Measurements from ENCODE around the gene CREBZF. TPM values are rescaled to one million over a fixed set of nuclear protein-coding genes. Genes with fewer than 3 reads are reported as not detected.

The CREBZF gene
- polyA plus RNA-seq, 1 experiment = 15.4 TPM

DNA sequence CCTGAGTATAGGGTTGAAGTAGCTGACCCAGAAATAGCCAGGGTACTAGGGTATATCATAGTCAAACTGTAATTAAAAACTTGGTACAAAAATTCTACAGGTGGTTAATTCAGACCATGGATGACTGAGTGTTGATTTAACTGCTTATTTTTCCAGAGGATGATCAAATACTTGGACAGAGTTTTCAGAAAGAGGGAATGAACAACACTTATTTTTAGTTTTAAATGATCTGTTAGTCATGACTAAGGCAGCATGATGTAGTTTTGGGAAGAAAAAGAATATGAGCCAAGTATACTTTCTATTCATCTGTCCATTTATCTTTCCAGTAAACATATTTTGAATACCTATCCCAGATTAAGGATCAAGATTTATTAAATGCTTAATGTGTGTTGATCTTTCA, 40.9 kb upstream of the CREBZF start:
- Histone ChIP-seq H3K27me3 (ENCODE audit: control insufficient read depth, insufficient read depth, low read length) (no peaks in the 10 kb centered on the region), H3K4me3 (ENCODE audit: low read depth, low read length) (no peak overlapping the region), H3K36me3 (ENCODE audit: control insufficient read depth, insufficient read depth, low read length) (peaks cover 2% of the 10 kb centered on the region; the same call in 1 of the 2 replicates)
- DNase-seq (ENCODE audit: low read depth) = peak; percentile 39
- no peak for TF ChIP-seq CTCF (IDR thresholded peaks at IDR 0.05; ENCODE audit: insufficient read depth, low read depth, low read length)
- ChIA-PET POLR2A (no interaction called here), CTCF (interaction anchor here (1.2 kb wide), 1 partner anchor 149 kb away, joined by 3 read pairs; no protein-coding TSS in a partner anchor)

DNA sequence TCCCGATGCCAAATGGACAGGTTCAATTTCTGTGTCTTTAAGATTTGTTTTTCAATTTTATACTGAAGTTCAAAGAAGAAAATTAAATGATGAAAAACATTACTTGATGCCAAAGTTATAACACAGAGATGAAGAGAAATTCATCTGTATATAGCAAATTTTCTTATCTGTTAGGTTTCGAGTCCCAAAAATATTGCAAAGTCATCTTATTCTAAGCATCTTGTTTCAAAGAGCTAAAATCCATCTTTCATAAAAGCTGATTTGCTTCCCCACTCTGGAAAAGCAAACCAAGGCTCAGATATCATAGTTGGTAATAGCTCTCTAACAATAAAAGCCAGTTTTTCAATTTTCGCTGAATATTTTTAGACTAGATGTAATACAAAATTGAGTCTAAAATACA, 40.0 kb upstream of the CREBZF start:
- TF ChIP-seq CTCF (IDR thresholded peaks at IDR 0.05; ENCODE audit: insufficient read depth, low read depth, low read length) = no peak
- no peak overlapping the region for H3K4me3 ChIP-seq (ENCODE audit: low read depth, low read length)
- no peaks in the 10 kb centered on the region for H3K27me3 ChIP-seq (ENCODE audit: control insufficient read depth, insufficient read depth, low read length)
- DNase-seq (ENCODE audit: low read depth) = no peak
- peaks cover 2% of the 10 kb centered on the region; the same call in 1 of the 2 replicates for H3K36me3 ChIP-seq (ENCODE audit: control insufficient read depth, insufficient read depth, low read length)
- CTCF ChIA-PET = interaction anchor here (1.2 kb wide), 1 partner anchor 150 kb away, joined by 3 read pairs; no protein-coding TSS in a partner anchor
- POLR2A ChIA-PET = no interaction called here

DNA sequence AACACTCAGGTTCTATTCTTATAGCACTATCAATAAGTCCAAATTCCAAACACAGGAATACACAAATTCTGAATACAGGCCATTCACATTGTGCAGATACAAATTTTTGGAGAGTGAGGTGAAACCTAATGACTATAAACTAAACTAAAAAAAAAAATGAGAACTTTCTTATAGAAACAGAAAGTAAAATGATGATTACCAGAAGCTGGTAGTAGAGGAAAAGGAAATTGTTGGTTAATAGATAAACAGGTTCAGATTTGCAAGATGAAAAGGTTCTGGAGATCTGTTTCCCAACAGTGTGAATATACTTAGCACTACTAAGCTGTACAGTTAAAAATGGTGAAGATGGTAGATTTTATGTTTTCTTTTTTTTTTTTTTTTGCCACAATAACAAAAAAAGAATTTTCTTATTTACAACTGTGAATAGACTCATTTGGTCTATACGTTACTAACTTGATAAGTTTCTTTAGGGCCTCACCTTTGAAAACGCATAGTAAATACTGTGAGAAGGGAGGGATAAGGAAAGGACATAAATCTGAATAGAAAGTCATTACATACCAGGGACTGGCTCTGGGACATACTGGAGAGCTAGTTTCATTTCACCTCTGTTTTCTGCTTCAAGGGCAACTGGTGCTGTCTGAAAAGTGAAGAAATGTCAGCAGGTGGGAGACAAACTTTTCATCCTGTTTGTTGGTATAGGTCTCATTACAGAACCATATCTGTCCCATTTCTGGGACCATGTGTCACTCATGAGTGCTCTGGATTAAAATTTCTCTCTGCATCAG, 35.2 kb upstream of the CREBZF start:
- POLR2A ChIA-PET = no interaction called here
- CTCF ChIA-PET = interaction anchor here (0.6 kb wide), 1 partner anchor 368 kb away, joined by 6 read pairs; no protein-coding TSS in a partner anchor

DNA sequence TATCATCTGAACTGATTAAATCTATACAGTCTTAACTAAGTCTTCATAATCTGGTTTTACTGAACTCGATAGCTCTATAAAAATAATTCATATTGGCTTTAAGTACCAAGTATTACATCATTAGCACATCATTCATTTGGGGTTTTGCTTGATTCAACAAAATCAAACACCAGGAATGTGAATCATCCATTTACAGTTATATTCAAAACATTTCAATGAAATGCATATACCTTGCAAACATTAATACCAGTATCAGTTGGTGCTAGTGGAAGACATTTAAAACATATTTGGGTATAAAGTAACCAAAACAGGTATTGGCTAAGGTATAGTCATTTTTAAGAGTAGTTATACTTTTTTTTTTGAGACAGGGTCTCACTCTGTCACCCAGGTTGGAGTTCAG, 33.3 kb upstream of the CREBZF start:
- Histone ChIP-seq H3K4me3 (ENCODE audit: low read depth, low read length) (no peak overlapping the region), H3K36me3 (ENCODE audit: control insufficient read depth, insufficient read depth, low read length) (peaks cover 7% of the 10 kb centered on the region), H3K27me3 (ENCODE audit: control insufficient read depth, insufficient read depth, low read length) (no peaks in the 10 kb centered on the region)
- ChIA-PET CTCF (no interaction called here), POLR2A (no interaction called here)
- DNase-seq (ENCODE audit: low read depth) = no peak
- TF ChIP-seq CTCF (IDR thresholded peaks at IDR 0.05; ENCODE audit: insufficient read depth, low read depth, low read length) = no peak

More for the DNA sequence above, 35.2 kb upstream of the CREBZF start:
- H3K27me3 ChIP-seq (ENCODE audit: control insufficient read depth, insufficient read depth, low read length) = no peaks in the 10 kb centered on the region
- no peak for TF ChIP-seq CTCF (IDR thresholded peaks at IDR 0.05; ENCODE audit: insufficient read depth, low read depth, low read length)
- peaks cover 6% of the 10 kb centered on the region for H3K36me3 ChIP-seq (ENCODE audit: control insufficient read depth, insufficient read depth, low read length)
- H3K4me3 ChIP-seq (ENCODE audit: low read depth, low read length) = no peak overlapping the region
- DNase-seq (ENCODE audit: low read depth) = no peak

DNA sequence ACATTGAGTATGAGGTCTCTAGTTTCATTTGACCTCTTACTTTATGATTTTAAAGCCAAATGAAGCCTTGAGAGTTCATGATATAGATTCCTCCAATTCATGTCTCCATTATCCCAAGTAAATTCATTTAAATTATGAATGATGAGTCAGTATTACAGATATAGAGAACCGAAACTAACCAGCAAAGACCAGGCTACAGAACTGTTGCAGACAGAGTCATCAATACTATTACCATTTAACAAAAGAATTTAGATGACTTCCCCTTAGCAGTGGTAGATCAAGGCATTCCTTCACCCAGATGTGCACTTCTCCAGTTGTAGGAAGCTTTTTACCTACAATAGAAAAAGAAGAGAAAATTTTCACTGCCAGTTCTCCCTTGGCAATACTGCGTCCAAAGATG, 32.8 kb upstream of the CREBZF start:
- ChIA-PET CTCF (interaction anchor here (2.1 kb wide), 1 partner anchor 12 kb away, joined by 6 read pairs; the partner anchor contains the start of gene CCDC89), POLR2A (no interaction called here)
- no peak for TF ChIP-seq CTCF (IDR thresholded peaks at IDR 0.05; ENCODE audit: insufficient read depth, low read depth, low read length)
- H3K4me3 ChIP-seq (ENCODE audit: low read depth, low read length) = no peak overlapping the region
- H3K36me3 ChIP-seq (ENCODE audit: control insufficient read depth, insufficient read depth, low read length) = peaks cover 8% of the 10 kb centered on the region
- no peaks in the 10 kb centered on the region for H3K27me3 ChIP-seq (ENCODE audit: control insufficient read depth, insufficient read depth, low read length)
- DNase-seq (ENCODE audit: low read depth) = no peak

Measured in BJ (cell line).